A549 treated with dexamethasone at 1 μM for 4 hours (cell line): ENCODE data around the gene CRTC3. TPM values are rescaled to one million over a fixed set of nuclear protein-coding genes. Genes with fewer than 3 reads are reported as not detected.

Experiments used
- total RNA-seq: library from RNA; stranded (reverse); fragments of 200-300 nt; extraction: Qiagen RNA extraction; gene quantifications from 5 replicates; pipeline ENCODE4 v1.2.3, GENCODE V29; 2022

Gene CRTC3
- 18.5 to 27.8 TPM (median 26.5 TPM) in 5 replicates for total RNA-seq

GRCh38 chr15:90529371-90530249 is at the start of gene CRTC3:
Gene CRTC3 (plus strand): TSS chr15:90529923. CDS start chr15:90530072, 149 bp downstream.

Other genes with a start within 250 kb of the CRTC3 start
- 0.71 to 1.6 TPM (median 1.3 TPM) in 5 replicates for gene ZNF774, start 177.6 kb upstream of the CRTC3 start, total RNA-seq
- gene IQGAP1, start 141.7 kb upstream of the CRTC3 start, total RNA-seq: 198 to 238 TPM (median 230 TPM) in 5 replicates
- gene BLM, start 187.4 kb downstream of the CRTC3 start, total RNA-seq: 13.7 to 15.5 TPM (median 14.7 TPM) in 5 replicates